Measurements from ENCODE around the gene PLCXD1. TPM values are rescaled to one million over a fixed set of nuclear protein-coding genes. Genes with fewer than 3 reads are reported as not detected.
"Not testable (repeated sequence)": the region's sequence is repeated elsewhere in the genome, so short reads cannot be mapped to it uniquely, and the experiment has no call there.

Gene PLCXD1
- polyA plus RNA-seq (2013, experiment 1 of 2; ENCODE audit: insufficient read length): 9.9 TPM
- 8.8 TPM for polyA plus RNA-seq (2013, experiment 2 of 2; ENCODE audit: insufficient read length)

- DNase-seq: no peak
These were observed at the start of gene PLCXD1 for GRCh38 chrX:281166-281999. Gene PLCXD1 (plus strand): TSS chrX:281381. CDS start chrX:284188, 2,807 bp downstream.

- DNase-seq: not testable (repeated sequence)
These were observed 49.4 kb upstream of the PLCXD1 start for GRCh38 chrX:231637-232277.

GRCh38 chrX:232278-232655, 48.9 kb upstream of the PLCXD1 start:
- DNase-seq: not testable (repeated sequence)

- not testable (repeated sequence) for DNase-seq
These were observed 45.0 kb upstream of the PLCXD1 start for GRCh38 chrX:236201-236600.

- no peak for DNase-seq
These were observed 30.2 kb upstream of the PLCXD1 start for GRCh38 chrX:250965-251364.

GRCh38 chrX:251396-252243, 29.6 kb upstream of the PLCXD1 start:
- not testable (repeated sequence) for DNase-seq

GRCh38 chrX:252244-252956, 28.8 kb upstream of the PLCXD1 start:
- DNase-seq: no peak

- no peak for DNase-seq
These were observed 28.3 kb upstream of the PLCXD1 start for GRCh38 chrX:252957-253291.

- DNase-seq: no peak
These were observed 27.5 kb upstream of the PLCXD1 start for GRCh38 chrX:253451-254297.

- DNase-seq: no peak
These were observed 26.5 kb upstream of the PLCXD1 start for GRCh38 chrX:254630-255215.

- no peak for DNase-seq
These were observed 25.3 kb upstream of the PLCXD1 start for GRCh38 chrX:255923-256331.

- DNase-seq: not testable (repeated sequence)
These were observed 24.1 kb upstream of the PLCXD1 start for GRCh38 chrX:257054-257453.

- DNase-seq: no peak
These were observed 23.4 kb upstream of the PLCXD1 start for GRCh38 chrX:257681-258289.

- DNase-seq: no peak
These were observed 22.7 kb upstream of the PLCXD1 start for GRCh38 chrX:258291-259040.

- DNase-seq: no peak
These were observed 21.4 kb upstream of the PLCXD1 start for GRCh38 chrX:259692-260355.

GRCh38 chrX:261167-261918, 19.8 kb upstream of the PLCXD1 start:
- DNase-seq: no peak

- DNase-seq: no peak
These were observed 19.2 kb upstream of the PLCXD1 start for GRCh38 chrX:261919-262352.

- DNase-seq: no peak
These were observed 18.7 kb upstream of the PLCXD1 start for GRCh38 chrX:262381-262909.

All from fibroblast of skin of scalp (primary cell).